GM21619 (cell line): ENCODE results near the gene GNL3.
"Not testable (repeated sequence)": the region's sequence is repeated elsewhere in the genome, so short reads cannot be mapped to it uniquely, and the experiment has no call there.

ENCODE experiments used
- ATAC-seq: cut with Tn5 transposase; IDR thresholded peaks from one replicate; pipeline ENCODE4 v1.9.1; 2021; ENCODE audit not compliant: unreplicated experiment

GNL3 gene

GRCh38 chr3:52685709-52686691 is at the start of gene GNL3, which contains the start of gene PBRM1:
GNL3 (plus strand) TSS chr3:52686032; CDS start chr3:52686093, 61 bp downstream.
PBRM1 (minus strand) TSS chr3:52685913.
- peak; percentile 59 for ATAC-seq

- ATAC-seq, result no peak
Measured at GRCh38 chr3:52636673-52637072, 49.2 kb upstream of the GNL3 start.

GRCh38 chr3:52645549-52645948 is 40.3 kb upstream of the GNL3 start:
- no peak for ATAC-seq

- no peak for ATAC-seq
Measured at GRCh38 chr3:52649461-52650210, 36.2 kb upstream of the GNL3 start.

- no peak for ATAC-seq
Measured at GRCh38 chr3:52650439-52650838, 35.4 kb upstream of the GNL3 start.

- no peak for ATAC-seq
Measured at GRCh38 chr3:52651592-52651991, 34.2 kb upstream of the GNL3 start.

GRCh38 chr3:52655895-52656294 is 29.9 kb upstream of the GNL3 start:
- no peak for ATAC-seq

- ATAC-seq, result no peak
Measured at GRCh38 chr3:52660046-52660445, 25.8 kb upstream of the GNL3 start.

- ATAC-seq, result no peak
Measured at GRCh38 chr3:52663098-52663497, 22.7 kb upstream of the GNL3 start.

GRCh38 chr3:52670621-52671521 is 15.0 kb upstream of the GNL3 start:
- ATAC-seq, result peak; percentile 86

- ATAC-seq, result no peak
Measured at GRCh38 chr3:52671676-52672075, 14.2 kb upstream of the GNL3 start.

- not testable (repeated sequence) for ATAC-seq
Measured at GRCh38 chr3:52676201-52676600, 9.6 kb upstream of the GNL3 start.

- no peak for ATAC-seq
Measured at GRCh38 chr3:52678265-52679198, 7.3 kb upstream of the GNL3 start.

GRCh38 chr3:52679199-52679538 is 6.7 kb upstream of the GNL3 start:
- ATAC-seq, result no peak

GRCh38 chr3:52679811-52680210 is 6.0 kb upstream of the GNL3 start:
- no peak for ATAC-seq

GRCh38 chr3:52681596-52681995 is 4.2 kb upstream of the GNL3 start:
- no peak for ATAC-seq

GRCh38 chr3:52682016-52682415 is 3.8 kb upstream of the GNL3 start:
- no peak for ATAC-seq

GRCh38 chr3:52683611-52684010 is 2.2 kb upstream of the GNL3 start:
- no peak for ATAC-seq

- ATAC-seq, result no peak
Measured at GRCh38 chr3:52684184-52684583, 1.6 kb upstream of the GNL3 start.

- peak; percentile 67 for ATAC-seq
Measured at GRCh38 chr3:52685285-52685708, 535 bp upstream of the GNL3 start.
